ENCODE data around the gene PRSS50.

DNA sequence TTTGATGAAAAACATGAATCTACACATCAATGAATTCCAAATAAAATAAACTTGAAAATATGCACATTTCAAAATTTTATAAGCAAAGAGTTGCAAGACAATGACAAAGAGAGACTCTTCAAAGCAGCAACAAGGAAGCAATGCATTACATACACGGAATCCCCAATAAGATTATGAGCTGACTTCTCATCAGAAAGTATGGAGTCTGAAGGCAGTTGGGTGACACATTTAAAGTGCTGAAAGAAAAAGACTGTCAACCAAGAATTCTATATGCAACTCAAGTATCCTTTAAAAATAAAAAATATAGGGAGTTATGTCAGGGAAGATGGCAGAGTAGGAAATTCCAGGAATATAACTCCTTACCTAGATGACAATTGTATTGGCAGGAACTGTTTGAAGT lies 46.5 kb upstream of the PRSS50 start:
- no peak for TF ChIP-seq CTCF (IDR thresholded peaks at IDR 0.05)
- TF ChIP-seq POLR2A (IDR thresholded peaks at IDR 0.05) = no peak

Data from prostate gland (tissue), 2 donors.